ENCODE data around the gene SBF2.

DNA sequence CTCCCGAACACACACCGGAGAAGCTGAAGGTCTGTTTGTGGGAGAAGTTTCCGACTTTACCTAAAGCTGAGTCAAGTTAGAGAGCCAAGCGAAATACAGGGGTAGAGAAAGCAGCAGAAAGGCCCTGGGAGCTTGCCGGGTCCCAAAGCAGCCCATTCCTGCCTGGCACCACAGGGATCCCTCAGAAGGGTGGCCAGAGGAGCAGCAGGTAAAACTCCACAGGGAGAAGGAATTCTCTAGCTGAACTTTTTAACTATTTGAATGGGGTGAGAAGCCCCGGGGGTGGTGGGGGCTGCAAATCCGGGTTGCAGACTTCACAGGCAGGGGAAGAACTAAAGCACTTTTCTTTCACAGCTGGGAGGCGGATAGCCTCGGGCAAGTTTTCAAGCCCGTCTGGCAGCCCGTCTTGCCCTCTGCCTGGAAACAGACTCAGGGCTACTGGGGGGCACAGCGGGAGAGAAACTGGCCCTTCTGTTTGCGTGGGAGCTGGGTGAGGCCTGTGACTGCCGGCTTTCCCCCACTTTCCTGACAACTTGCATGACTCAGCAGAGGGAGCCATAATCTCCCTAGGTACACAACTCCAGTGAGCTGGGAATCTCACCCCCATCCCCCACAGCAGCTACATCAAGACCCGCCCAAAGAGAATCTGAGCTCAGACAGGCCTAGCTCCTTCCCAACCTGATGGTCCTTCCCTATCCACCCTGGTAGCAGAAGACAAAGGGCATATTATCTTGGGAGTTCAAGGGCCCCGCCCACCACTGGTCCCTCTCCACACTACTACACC is 311.0 kb downstream of the SBF2 start:
- TF ChIP-seq CTCF (IDR thresholded peaks at IDR 0.05; ENCODE audit: low read depth, low read length) (no peak), MAX (IDR thresholded peaks at IDR 0.05; ENCODE audit: low read depth, low read length) (no peak), POLR2A (IDR thresholded peaks at IDR 0.05; ENCODE audit: extremely low read depth, insufficient read length) (no peak)
